GM21723 (cell line): Measurements from ENCODE around the gene RNF213.
"Not testable (repeated sequence)": the region's sequence is repeated elsewhere in the genome, so short reads cannot be mapped to it uniquely, and the experiment has no call there.

Experiments
- ATAC-seq: cut with Tn5 transposase; IDR thresholded peaks from one replicate; pipeline ENCODE4 v1.9.1; 2021; ENCODE audit warnings: mild to moderate bottlenecking, moderate library complexity; ENCODE audit not compliant: unreplicated experiment

The RNF213 gene

DNA sequence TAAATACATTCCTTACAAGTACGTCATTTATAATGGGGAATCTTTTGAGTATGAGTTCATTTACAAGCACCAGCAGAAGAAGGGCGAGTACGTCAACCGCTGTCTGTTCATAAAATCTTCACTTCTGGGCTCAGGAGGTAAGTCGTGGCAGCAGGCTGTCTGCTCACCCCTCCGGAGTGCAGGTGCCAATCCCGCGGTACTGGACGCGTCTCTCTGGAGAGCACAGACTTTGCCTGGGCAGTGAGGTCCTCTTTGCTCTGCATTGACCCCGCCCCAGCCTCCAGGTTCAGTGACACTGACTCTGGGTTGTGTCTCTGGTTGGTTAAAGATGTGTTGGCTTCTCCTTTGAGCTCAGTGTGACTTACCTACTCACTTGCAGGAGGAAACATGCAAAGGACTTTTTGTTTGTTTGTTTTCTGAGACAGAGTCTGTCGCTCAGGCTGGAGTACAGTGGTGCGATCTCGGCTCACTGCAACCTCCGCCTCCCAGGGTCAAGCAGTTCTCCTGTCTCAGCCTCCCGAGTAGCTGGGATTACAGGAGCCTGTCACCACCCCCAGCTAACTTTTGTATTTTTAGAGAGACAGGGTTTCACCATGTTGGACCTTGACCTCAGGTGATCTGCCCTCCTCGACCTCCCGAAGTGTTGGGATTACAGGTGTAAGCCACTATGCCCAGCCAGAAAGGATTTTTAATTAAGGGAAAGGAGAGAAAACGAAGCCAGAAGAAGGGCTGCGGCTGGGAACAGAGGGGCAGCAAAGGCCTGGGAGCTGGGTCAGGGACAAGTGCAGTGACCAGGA, 31.2 kb downstream of the RNF213 start:
- no peak for ATAC-seq

DNA sequence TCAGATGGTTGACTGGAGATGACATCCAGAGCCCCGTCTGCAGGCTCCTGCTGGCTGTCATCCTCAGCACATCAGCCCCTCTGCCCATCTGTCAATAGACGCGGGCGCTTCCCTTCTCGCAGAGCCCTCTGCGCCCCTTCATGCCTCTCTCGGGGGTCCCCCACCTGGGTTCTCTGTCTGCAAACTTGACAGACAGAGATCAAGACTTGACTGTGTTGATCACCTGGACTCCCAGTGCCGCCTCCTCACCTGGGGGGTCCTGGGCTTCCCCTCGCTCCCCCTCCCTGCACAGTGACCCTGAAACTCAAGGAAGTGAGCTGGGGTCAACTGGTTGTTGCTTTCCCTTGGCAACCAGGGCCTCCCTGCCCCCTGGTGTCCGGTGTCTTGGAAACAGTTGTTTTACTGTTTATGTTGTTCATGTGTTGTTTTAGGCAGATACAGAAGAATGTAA, 31.9 kb downstream of the RNF213 start:
- no peak for ATAC-seq

DNA sequence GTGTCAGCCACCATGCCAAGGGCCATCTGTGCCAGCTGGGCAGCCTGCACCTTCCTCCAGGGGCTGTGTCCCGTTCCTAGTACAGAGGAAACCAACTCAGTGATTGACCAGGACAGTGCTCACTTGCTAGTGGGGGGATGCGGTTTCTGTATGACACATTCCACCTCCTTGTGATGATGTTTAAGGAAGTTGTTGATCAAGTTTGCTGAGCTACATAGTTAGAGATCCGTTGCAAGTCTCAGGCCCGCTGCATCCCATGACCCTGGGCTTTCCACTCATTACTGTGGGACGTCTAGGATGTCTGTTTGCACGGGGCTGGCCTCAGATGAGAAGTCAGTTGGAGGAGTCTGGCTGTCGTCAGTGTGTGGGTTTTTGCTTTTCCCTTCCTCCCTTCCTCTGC, 33.6 kb downstream of the RNF213 start:
- no peak for ATAC-seq

DNA sequence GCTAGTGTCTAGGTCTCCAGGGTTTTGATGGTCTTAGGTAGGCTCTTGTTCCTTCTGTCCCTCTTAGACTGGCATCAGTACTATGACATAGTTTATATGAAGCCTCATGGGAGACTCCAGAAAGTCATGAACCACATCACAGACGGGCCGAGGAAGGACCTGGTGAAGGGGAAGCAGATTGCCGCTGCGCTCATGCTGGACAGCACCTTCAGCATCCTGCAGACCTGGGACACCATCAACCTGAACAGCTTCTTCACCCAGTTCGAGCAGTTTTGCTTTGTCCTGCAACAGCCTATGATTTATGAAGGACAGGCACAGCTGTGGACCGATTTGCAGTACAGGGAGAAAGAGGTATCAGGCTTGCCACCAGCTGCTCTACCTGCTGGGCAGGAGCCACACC, 34.0 kb downstream of the RNF213 start:
- ATAC-seq: no peak

DNA sequence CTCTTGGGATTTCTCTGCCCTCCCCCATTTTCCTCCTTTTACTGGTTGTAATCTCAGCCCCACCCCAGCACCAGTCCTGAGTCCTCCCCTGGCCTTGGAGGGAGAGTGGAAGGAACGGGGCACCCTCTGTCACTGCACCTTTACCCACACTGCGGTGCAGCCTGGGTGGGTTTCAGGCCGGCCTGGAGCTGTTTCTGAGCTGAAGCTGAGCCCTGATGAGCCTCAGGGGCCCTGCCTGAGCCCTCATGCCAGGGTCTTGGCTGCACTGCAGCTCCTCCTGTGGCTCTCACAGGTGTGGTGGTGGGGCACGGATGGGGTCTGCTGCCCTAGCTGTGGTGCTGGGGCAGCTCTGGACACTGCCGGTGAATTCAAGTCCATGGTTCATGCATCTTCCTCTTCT, 34.5 kb downstream of the RNF213 start:
- ATAC-seq: no peak

DNA sequence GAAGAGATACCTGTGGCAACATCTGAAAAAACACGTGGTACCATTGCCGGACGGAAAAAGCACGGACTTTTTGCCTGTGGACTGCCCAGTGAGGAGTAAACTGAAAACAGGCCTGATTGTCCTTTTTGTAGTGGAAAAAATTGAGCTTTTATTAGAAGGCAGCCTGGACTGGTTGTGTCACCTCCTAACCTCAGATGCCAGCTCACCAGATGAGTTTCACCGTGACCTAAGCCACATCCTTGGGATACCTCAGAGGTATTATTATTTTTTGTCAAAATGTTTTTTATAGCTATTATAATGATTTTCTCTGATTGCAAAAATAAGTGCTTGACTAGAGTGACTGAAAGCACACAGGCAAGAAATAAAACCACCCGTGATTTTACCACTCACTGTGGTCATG, 34.9 kb downstream of the RNF213 start:
- no peak for ATAC-seq

DNA sequence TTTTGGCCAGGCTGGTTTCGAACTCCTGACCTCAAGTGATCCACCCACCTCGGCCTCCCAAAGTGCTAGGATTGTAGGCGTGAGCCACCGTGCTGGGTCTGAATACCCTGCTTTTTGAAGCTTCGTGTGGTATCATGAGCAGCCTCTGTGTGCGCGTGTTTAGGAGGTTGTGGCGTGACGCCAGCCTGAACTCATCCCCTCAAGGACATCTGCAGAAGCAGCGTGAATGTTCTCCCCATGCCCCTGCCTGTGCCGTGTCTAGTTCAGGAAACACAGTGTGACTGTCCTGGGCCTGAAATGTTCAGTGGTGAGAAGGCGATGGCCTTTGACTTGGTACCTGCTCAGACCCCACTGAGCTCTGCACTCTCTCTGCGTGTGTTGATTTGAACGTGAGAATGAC, 35.6 kb downstream of the RNF213 start:
- ATAC-seq: no peak

DNA sequence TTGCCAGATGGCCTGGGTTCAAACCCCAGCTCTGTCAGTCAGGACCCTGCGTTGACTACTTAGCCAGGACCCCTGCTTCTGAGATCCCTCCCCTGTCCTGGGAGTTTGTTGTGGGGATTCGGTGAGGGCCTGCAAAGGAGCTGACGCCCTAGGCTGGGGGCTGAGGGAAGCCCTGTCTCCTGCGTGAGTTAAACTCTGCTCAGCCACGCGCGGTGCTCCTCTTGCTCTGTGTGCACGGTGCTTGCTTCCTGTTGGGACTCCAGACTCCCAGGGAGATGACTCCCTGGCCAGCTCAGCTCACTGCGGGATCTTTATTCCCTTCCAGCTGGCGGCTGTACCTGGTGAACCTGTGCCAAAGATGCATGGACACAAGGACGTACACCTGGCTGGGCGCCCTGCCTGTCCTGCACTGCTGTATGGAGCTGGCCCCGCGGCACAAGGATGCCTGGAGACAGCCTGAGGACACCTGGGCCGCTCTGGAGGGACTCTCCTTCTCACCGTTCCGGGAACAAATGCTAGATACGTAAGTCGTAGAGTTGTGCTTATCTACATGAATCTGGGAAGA, 37.4 kb downstream of the RNF213 start:
- no peak for ATAC-seq

DNA sequence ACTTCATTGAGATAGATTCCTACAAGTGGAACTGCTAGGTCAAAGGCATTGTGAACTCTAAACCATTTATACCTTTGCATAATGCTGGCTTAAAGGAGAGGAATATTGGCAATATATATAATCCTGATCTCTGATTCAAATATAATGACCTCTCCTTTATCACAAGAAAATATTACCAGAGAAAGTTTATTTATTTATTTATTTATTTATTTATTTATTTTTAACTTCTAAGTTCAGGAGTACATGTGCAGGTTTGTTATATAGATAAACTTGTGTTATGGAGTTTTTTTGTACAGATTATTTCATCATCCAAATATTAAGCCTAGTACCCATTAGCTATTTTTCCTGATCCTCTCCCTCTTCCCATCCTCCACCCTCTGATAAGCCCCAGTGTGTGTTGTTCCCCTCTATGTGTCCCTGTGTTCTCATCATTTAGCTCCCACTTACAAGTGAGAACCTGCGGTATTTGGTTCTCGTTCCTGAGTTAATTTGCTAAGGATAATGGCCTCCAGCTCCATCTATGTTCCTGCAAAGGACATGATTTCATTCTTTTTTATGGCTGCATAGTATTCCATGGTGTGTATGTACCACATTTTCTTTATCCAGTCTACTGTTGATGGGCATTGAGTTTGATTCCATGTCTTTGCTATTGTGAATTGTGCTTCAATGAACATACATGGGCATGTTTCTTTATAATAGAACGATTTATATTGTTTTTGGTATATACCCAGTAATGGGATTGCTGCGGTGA, 38.9 kb downstream of the RNF213 start:
- not testable (repeated sequence) for ATAC-seq

DNA sequence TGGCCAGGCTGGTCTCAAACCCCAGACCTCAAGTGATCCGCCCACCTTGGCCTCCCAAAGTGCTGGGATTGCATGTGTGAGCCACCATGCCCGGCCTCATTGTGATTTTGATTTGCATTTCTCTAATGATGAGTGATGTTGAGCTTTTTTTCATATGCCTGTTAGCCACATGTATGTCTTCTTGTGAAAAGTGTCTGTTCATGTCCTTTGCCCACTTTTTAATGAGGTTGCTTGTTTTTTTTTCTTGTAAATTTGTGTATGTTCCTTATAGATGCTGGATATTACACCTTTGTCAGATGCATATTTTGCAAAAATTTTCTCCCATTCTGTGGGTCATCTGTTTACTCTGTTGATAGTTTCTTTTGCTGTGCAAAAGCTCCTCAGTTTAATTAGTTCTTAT, 40.1 kb downstream of the RNF213 start:
- not testable (repeated sequence) for ATAC-seq

DNA sequence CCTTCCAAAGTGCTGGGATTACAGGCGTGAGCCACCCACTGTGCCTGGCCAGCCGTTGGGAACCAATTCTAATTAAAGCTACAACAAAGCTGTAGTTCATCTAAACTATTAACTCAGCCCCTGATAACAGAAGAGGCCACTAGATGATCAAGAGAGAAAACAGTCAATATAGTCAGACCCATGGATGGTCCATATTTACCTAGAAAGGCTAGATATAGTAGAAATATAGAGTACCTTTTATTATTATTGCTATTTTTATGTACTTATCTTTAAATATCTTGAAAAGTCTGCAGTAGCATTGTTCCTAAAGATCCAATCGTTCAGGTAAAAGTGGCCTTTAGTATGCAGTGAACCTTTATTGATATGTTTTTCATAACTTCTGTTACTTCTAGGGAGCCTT, 43.2 kb downstream of the RNF213 start:
- no peak for ATAC-seq

DNA sequence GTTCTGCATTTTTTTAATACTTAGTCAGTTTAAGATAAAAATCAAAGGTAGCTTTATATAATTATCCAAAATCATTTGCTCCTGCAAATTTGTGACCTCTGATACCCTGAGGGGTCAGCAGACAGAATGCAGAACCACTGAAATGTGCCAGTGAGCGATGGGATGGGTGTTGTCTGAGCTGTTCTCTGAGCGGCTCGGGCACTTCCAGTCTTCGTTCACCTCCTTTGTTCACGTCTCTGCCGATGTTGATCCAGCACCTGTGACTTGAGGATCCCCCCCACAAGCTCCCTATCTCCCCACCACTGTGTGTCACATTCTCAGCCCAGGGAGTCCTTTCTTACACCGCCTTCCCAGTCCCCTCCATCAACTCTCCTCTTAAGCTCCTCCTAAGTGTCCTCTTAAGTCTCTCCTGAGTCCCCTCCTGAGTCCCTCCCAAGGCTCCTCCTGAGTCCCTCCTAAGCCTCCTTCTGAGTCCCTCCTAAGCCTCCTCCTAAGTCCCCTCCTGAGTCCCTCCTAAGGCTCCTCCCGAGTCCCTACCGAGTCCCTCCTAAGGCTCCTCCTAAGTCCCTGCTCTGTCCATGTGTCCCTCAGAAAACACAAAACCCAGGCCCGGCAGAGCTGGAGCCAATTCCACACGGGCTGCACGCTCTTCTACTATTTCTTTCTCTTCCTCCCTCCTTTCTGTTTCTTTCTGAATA, 47.5 kb downstream of the RNF213 start:
- no peak for ATAC-seq

DNA sequence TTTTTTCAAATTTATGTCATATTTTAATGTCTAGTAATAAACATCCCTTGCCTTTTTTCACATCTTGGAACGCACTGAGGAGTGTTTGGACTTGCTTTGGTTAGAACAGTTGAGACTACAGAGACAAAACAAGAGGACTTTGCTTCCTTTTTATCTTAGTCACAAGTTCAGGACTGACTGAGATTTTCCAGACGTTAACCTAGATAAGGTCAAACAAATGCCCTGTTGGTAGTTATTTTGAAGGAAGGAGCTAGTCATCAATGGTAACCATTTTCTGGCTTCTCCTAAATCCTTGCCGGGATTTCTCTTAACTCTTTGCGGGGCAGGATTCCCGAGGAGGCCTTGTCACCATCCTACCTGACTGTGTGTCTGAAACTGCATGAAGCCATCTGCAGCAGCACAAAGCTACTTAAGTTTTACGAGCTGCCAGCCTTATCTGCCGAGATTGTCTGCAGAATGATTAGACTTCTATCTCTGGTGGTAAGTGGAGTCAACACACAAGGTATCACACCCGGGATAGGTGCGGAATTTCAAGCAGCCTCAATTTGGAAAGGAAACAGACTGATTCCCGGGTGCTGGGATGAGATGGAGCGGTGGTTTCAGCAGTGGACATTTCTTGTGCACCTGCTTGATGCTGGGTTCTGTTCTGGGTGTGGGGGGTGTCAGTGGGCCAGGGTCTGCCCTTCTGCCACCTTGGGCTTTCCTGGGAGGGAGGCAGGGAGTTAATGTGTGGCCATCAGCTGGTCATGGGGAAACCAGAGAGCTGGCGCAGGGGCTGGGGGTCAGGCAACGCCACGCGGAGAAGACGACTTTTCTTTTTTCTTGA, 48.3 kb downstream of the RNF213 start:
- ATAC-seq: no peak

DNA sequence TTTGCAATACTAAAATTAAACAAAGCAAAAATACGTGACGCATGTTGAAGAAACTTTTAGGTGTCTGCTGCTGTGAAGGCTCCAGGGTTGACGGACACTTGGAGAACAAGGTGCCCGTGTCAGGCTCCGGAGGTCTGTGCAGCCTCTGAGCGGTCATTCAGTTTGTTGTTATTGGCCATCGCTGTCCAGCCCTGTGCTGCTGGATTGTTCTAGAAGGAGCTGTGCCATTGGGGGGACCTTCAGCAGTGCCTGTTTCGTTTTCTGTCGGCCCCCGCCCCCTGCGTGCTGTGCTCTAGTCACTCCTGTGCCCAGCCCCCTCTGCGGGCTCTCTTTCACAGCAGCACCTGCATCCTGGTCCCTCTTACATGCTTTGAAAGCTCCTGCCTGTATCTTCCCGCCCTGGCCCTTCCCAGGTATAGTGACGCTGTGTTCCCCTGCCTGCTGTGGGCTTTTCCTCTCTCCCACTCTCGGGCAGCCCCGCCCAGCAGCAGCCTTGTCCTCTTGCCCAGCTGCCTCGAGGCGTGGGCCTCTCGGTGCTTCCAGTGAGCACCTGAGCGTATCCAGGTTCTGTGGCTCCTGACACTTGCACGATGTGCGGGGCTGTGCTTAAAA, 50.7 kb downstream of the RNF213 start:
- ATAC-seq: no peak

DNA sequence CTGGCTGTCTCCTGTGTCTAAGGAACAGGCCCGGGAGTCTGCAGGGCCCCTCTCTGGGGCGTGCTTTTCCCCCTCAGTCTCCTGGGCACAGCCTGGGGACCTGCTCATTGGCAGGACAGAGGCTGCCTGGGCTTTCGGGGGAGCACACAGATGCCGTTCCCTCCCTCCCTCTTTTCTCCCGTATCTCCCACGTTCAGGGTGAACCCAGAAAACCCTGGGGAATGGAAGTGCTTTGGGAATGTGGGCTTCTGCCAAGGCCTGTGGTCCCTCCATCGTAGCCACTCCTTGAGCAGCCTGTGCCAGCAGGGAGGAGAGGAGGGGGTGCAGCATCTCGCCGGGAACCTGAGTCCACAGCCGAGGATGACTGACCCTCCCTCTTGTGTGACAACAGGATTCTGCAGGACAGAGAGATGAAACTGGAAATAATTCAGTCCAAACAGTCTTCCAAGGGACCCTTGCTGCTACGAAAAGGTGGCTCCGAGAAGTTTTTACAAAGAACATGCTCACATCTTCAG, 52.0 kb downstream of the RNF213 start:
- ATAC-seq: no peak

DNA sequence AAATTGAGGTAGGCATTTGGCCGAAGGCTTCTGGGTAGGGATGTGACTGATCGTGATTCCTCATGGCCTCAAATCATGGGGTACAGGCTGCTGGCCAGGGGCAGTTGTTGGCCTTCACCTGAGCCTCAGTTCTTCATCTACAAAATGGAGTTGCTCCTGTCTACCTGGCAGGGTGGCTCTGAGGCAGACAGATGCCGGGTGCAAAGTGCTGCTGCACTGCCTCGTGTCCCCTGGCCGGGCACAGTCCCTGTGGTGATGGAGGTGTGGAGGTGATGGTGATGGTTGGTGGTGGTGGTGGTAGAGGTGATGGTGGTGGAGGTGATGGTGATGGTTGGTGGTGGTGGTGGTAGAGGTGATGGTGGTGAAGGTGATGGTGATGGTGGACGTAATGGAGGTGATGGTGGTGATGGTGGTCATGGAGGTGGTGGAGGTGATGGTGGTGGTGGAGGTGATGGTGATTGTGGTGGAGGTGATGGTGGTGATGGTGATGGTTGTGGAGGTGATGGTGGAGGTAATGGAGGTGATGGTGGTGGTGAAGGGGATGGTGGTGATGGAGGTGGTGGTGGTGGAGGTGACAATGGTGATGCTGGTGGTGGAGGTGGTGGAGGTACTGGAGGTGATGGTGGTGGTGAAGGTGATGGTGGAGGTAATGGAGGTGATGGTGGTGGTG, 52.6 kb downstream of the RNF213 start:
- ATAC-seq: no peak

DNA sequence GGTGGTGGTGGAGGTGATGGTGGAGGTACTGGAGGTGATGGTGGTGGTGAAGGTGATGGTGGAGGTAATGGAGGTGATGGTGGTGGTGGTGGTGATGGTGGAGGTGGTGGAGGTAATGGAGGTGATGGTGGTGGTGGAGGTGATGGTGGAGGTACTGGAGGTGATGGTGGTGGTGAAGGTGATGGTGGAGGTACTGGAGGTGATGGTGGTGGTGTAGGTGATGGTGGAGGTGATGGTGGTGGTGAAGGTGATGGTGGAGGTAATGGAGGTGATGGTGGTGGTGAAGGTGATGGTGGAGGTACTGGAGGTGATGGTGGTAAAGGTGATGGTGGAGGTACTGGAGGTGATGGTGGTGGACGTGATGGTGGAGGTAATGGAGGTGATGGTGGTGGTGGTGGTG, 53.3 kb downstream of the RNF213 start:
- not testable (repeated sequence) for ATAC-seq

DNA sequence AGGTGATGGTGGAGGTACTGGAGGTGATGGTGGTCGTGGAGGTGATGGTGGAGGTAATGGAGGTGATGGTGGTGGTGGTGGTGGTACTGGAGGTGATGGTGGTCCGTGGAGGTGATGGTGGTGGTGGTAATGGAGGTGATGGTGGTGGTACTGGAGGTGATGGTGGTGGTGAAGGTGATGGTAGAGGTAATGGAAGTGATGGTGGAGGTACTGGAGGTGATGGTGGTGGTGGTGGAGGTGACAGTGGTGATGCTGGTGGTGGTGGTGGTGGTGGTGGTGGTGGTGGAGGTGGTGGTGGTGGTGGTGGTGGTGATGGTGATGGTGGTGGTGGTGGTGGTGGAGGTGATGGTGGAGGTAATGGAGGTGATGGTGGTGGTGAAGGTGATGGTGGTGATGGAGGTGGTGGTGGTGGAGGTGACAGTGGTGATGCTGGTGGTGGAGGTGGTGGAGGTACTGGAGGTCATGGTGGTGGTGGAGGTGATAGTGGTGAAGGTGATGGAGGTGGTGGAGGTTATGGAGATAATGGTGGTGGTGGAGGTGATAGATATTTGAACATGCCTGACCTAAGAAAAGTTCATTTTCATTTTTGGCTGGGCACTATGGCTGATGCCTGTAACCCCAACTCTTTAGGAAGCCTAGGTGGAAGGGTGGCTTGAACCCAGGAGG, 55.0 kb downstream of the RNF213 start:
- ATAC-seq: no peak

DNA sequence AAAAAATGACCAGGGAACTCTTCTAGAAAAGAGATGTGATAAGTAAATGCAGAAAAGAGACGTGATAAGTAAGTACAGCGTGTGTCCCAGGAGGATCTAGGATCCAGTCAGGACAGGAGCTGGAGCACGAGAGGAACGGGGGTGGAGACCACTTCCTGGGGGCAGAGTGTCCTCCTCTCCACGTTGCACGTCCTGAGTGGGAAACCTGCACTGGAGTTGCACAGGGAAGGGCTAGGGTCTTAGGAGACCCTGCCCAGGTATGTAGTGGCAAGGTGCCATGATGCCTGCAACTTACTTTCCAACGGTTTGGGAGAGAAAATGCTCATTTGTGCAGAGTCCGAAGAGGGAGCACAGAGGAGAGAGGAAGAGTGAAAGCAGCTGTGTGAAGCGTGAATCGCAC, 55.8 kb downstream of the RNF213 start:
- no peak for ATAC-seq
